Glutamatergic neuron (in vitro differentiated cells): ENCODE data around the gene MMAB. TPM values are rescaled to one million over a fixed set of nuclear protein-coding genes. Genes with fewer than 3 reads are reported as not detected.

ENCODE experiments used
- DNase-seq: peaks from one replicate; pipeline ENCODE4 v3.0.0; 2022
- H3K27ac Mint-ChIP-seq: one replicate; pipeline ENCODE4 v1.8.0; 2020; ENCODE audit warnings: mild to moderate bottlenecking, mixed read lengths, inconsistent platforms; ENCODE audit not compliant: unreplicated experiment
- H3K27me3 Mint-ChIP-seq: one replicate; pipeline ENCODE4 v1.8.0; 2020; ENCODE audit warnings: mild to moderate bottlenecking, moderate library complexity, mixed read lengths, inconsistent platforms; ENCODE audit not compliant: unreplicated experiment
- H3K36me3 Mint-ChIP-seq: one replicate; pipeline ENCODE4 v1.8.0; 2020; ENCODE audit warnings: mild to moderate bottlenecking, mixed read lengths, inconsistent platforms; ENCODE audit not compliant: unreplicated experiment
- H3K4me1 Mint-ChIP-seq: one replicate; pipeline ENCODE4 v1.8.0; 2020; ENCODE audit warnings: mild to moderate bottlenecking, low read depth, mixed read lengths, inconsistent platforms; ENCODE audit not compliant: unreplicated experiment
- H3K4me3 Mint-ChIP-seq: one replicate; pipeline ENCODE4 v1.8.0; 2020; ENCODE audit warnings: mild to moderate bottlenecking, mixed read lengths, inconsistent platforms; ENCODE audit not compliant: unreplicated experiment
- H3K9me3 Mint-ChIP-seq: one replicate; pipeline ENCODE4 v1.8.0; 2020; ENCODE audit warnings: mild to moderate bottlenecking, moderate library complexity, mixed read lengths, inconsistent platforms; ENCODE audit not compliant: unreplicated experiment
- CTCF ChIP-seq: fragments of 200-600 bp; sonication (generic); IDR thresholded peaks from one replicate; pipeline ENCODE4 v1.5.0; 2021; ENCODE audit not compliant: partially characterized antibody, unreplicated experiment
- total RNA-seq: library from RNA; stranded (reverse); fragmentation: NEBNext Ultra II Directional; extraction: Animal tissue kit (Norgen Biotek cat#: 25700); gene quantifications from one replicate; pipeline ENCODE4 v1.2.1, GENCODE V29; 2021; ENCODE audit not compliant: unreplicated experiment

Gene MMAB
- total RNA-seq, 1 donor from 2014 or later = 28.7 TPM

GRCh38 chr12:109560867-109561710 is 12.2 kb downstream of the MMAB start:
- DNase-seq = no peak
- Mint-ChIP-seq H3K36me3 (no peaks in the 10 kb centered on the region), H3K27me3 (peaks cover 8% of the 10 kb centered on the region), H3K4me1 (peaks cover 5% of the 10 kb centered on the region), H3K9me3 (peaks cover 6% of the 10 kb centered on the region), H3K27ac (no peak overlapping the region), H3K4me3 (no peak overlapping the region)
- TF ChIP-seq CTCF = no peak

GRCh38 chr12:109559601-109560000 is 13.7 kb downstream of the MMAB start:
- DNase-seq = no peak
- TF ChIP-seq CTCF = no peak
- H3K4me1 Mint-ChIP-seq = peaks cover 5% of the 10 kb centered on the region
- peaks cover 7% of the 10 kb centered on the region for H3K27me3 Mint-ChIP-seq
- H3K36me3 Mint-ChIP-seq = no peaks in the 10 kb centered on the region
- H3K27ac Mint-ChIP-seq = no peak overlapping the region
- peaks cover 6% of the 10 kb centered on the region for H3K9me3 Mint-ChIP-seq
- H3K4me3 Mint-ChIP-seq = no peak overlapping the region

GRCh38 chr12:109559200-109559505 is 14.2 kb downstream of the MMAB start:
- DNase-seq = no peak
- TF ChIP-seq CTCF = no peak
- H3K27ac Mint-ChIP-seq = no peak overlapping the region
- H3K9me3 Mint-ChIP-seq = peaks cover 6% of the 10 kb centered on the region
- no peaks in the 10 kb centered on the region for H3K36me3 Mint-ChIP-seq
- peaks cover 8% of the 10 kb centered on the region for H3K27me3 Mint-ChIP-seq
- H3K4me3 Mint-ChIP-seq = no peak overlapping the region
- peaks cover 5% of the 10 kb centered on the region for H3K4me1 Mint-ChIP-seq

- Mint-ChIP-seq H3K36me3 (no peaks in the 10 kb centered on the region), H3K27ac (no peak overlapping the region), H3K4me3 (no peak overlapping the region), H3K4me1 (peaks cover 5% of the 10 kb centered on the region), H3K27me3 (peaks cover 12% of the 10 kb centered on the region), H3K9me3 (peaks cover 6% of the 10 kb centered on the region)
- TF ChIP-seq CTCF = no peak
- DNase-seq = no peak
Observed at GRCh38 chr12:109558374-109559199, 14.7 kb downstream of the MMAB start.

GRCh38 chr12:109557805-109558204 is 15.5 kb downstream of the MMAB start:
- Mint-ChIP-seq H3K36me3 (no peaks in the 10 kb centered on the region), H3K27me3 (peaks cover 12% of the 10 kb centered on the region), H3K27ac (no peak overlapping the region), H3K9me3 (peaks cover 6% of the 10 kb centered on the region), H3K4me3 (no peak overlapping the region), H3K4me1 (peaks cover 5% of the 10 kb centered on the region)
- no peak for TF ChIP-seq CTCF
- DNase-seq = no peak
